GM18867 (cell line): ENCODE measurements around the gene CALHM4.
"Not testable (repeated sequence)": the region's sequence is repeated elsewhere in the genome, so short reads cannot be mapped to it uniquely, and the experiment has no call there.

Experiments
- ATAC-seq: cut with Tn5 transposase; IDR thresholded peaks from one replicate; pipeline ENCODE4 v1.9.1; 2021; ENCODE audit warnings: mild to moderate bottlenecking, moderate library complexity; ENCODE audit not compliant: unreplicated experiment

The CALHM4 gene

GRCh38 chr6:116572162-116572561 is 18.6 kb downstream of the CALHM4 start:
- ATAC-seq, result no peak

- no peak for ATAC-seq
Measured at GRCh38 chr6:116575227-116575626, 21.7 kb downstream of the CALHM4 start.

- ATAC-seq, result no peak
Measured at GRCh38 chr6:116577486-116577885, 23.9 kb downstream of the CALHM4 start.

- ATAC-seq, result no peak
Measured at GRCh38 chr6:116578335-116578734, 24.8 kb downstream of the CALHM4 start.

- no peak for ATAC-seq
Measured at GRCh38 chr6:116579143-116579542, 25.6 kb downstream of the CALHM4 start.

GRCh38 chr6:116580198-116580597 is 26.6 kb downstream of the CALHM4 start:
- ATAC-seq, result no peak

- no peak for ATAC-seq
Measured at GRCh38 chr6:116586276-116586675, 32.7 kb downstream of the CALHM4 start.

GRCh38 chr6:116586738-116587137 is 33.2 kb downstream of the CALHM4 start:
- ATAC-seq, result no peak

GRCh38 chr6:116595247-116595646 is 41.7 kb downstream of the CALHM4 start:
- ATAC-seq, result no peak

- ATAC-seq, result no peak
Measured at GRCh38 chr6:116596815-116597214, 43.3 kb downstream of the CALHM4 start.

- not testable (repeated sequence) for ATAC-seq
Measured at GRCh38 chr6:116603916-116604315, 50.4 kb downstream of the CALHM4 start.

- ATAC-seq, result not testable (repeated sequence)
Measured at GRCh38 chr6:116604868-116605267, 51.3 kb downstream of the CALHM4 start.

GRCh38 chr6:116605935-116606334 is 52.4 kb downstream of the CALHM4 start:
- ATAC-seq, result no peak
